K562 (cell line): ENCODE results near the gene TRPC3. TPM values are rescaled to one million over a fixed set of nuclear protein-coding genes. Genes with fewer than 3 reads are reported as not detected.

Experiments used
- ARID2 ChIP-seq: fragments of 450-650 bp; IDR thresholded peaks from 2 replicates; pipeline ENCODE4 v1.6.1; 2017; ENCODE audit warnings: antibody characterized with exemption, mild to moderate bottlenecking
- BRCA1 ChIP-seq, 2 experiments: fragments of 450-650 bp in 1 of 2; sonication (generic) in 1 of 2; formaldehyde crosslinking in 1 of 2; IDR thresholded peaks; 2 replicates each; pipeline versions ENCODE4 v1.5.0 to v1.6.1; 2017 to 2020; ENCODE audit warnings: mild to moderate bottlenecking in 1 of 2, missing genetic modification reagents in 1 of 2
- CHD1 ChIP-seq: fragments of 200-600 bp; sonication (generic); IDR thresholded peaks from one replicate; pipeline ENCODE4 v1.6.1; 2012; ENCODE audit warnings: mild to moderate bottlenecking, moderate library complexity, low read length, inconsistent platforms
- CREBBP ChIP-seq: IDR thresholded peaks from one replicate; pipeline ENCODE4 v1.6.1; 2012; ENCODE audit warnings: low read depth, mild to moderate bottlenecking, control low read depth, inconsistent platforms, low read length
- CXXC5 ChIP-seq: fragments of 250-450 bp; sonication (Bioruptor Pico); IDR thresholded peaks from 2 replicates; pipeline ENCODE4 v1.8.0; 2022; ENCODE audit warnings: inconsistent platforms, mild to moderate bottlenecking, moderate library complexity
- DDX20 ChIP-seq: fragments of 450-650 bp; IDR thresholded peaks from 2 replicates; pipeline ENCODE4 v1.6.1; 2016; ENCODE audit warnings: missing genetic modification characterization, low read depth, mild to moderate bottlenecking, missing compliant biosample characterization, moderate library complexity
- ELF2 ChIP-seq: fragments of 250-450 bp; sonication (Bioruptor Pico); IDR thresholded peaks from 2 replicates; pipeline ENCODE4 v1.5.0; 2021; ENCODE audit warnings: mild to moderate bottlenecking
- GTF2A2 ChIP-seq: IDR thresholded peaks from 2 replicates; pipeline ENCODE4 v1.6.1; 2016; ENCODE audit warnings: mild to moderate bottlenecking, missing genetic modification characterization, missing compliant biosample characterization
- HNRNPUL1 ChIP-seq: fragments of 200-400 bp; formaldehyde crosslinking; IDR thresholded peaks from 2 replicates; pipeline ENCODE4 v1.6.1; 2017; ENCODE audit warnings: low read length
- KAT7 ChIP-seq: sonication (generic); formaldehyde crosslinking; IDR thresholded peaks from 2 replicates; pipeline ENCODE4 v1.8.0; 2022; ENCODE audit warnings: missing genetic modification reagents, mild to moderate bottlenecking, borderline replicate concordance
- L3MBTL2 ChIP-seq: fragments of 450-650 bp; IDR thresholded peaks from 2 replicates; pipeline ENCODE4 v1.6.1; 2016; ENCODE audit warnings: mild to moderate bottlenecking, moderate library complexity
- MAFG ChIP-seq: fragments of 450-650 bp; conservative IDR thresholded peaks from 2 replicates; pipeline ENCODE4 v1.6.1; 2016; ENCODE audit warnings: missing genetic modification characterization, missing compliant biosample characterization
- SMAD3 ChIP-seq: fragments of 450-650 bp; formaldehyde crosslinking; conservative IDR thresholded peaks from 2 replicates; pipeline ENCODE4 v1.4.0; 2020; ENCODE audit warnings: mild to moderate bottlenecking
- STAT5B ChIP-seq: fragments of 250-450 bp; sonication (Bioruptor Pico); IDR thresholded peaks from 2 replicates; pipeline ENCODE4 v1.8.0; 2021; ENCODE audit warnings: mild to moderate bottlenecking, inconsistent platforms
- TGIF2 ChIP-seq: sonication (generic); formaldehyde crosslinking; IDR thresholded peaks from 2 replicates; pipeline ENCODE4 v1.8.1; 2022; ENCODE audit warnings: mild to moderate bottlenecking, missing genetic modification reagents, moderate library complexity
- TRIM28 ChIP-seq: fragments of 450-650 bp; IDR thresholded peaks from 2 replicates; pipeline ENCODE4 v1.6.1; 2017
- ZKSCAN3 ChIP-seq: fragments of 250-450 bp; sonication (Bioruptor Pico); IDR thresholded peaks from 2 replicates; pipeline ENCODE4 v1.4.0; 2020
- ZNF324 ChIP-seq: fragments of 250-450 bp; sonication (Bioruptor Pico); IDR thresholded peaks from 2 replicates; pipeline ENCODE4 v1.4.0; 2020; ENCODE audit warnings: mild to moderate bottlenecking
- ZNF785 ChIP-seq: fragments of 250-450 bp; sonication (Bioruptor Pico); IDR thresholded peaks from 2 replicates; pipeline ENCODE4 v1.4.0; 2020; ENCODE audit warnings: mild to moderate bottlenecking
- polyA plus RNA-seq, 8 experiments: library from polyadenylated mRNA; depleted of rRNA in 4 of 8; stranded (reverse) in 5 of 8; unstranded in 3 of 8; fragments of >200 nt; fragmentation: Nextera tagmentation in 2 of 8; fragmentation: Illumina TruSeq in 1 of 8; extraction: Ambion mirVana in 2 of 8; extraction: Trizol in 1 of 8; gene quantifications; 2 replicates each; pipeline versions ENCODE4 v1.2.1 to v1.2.3, GENCODE V29; 2011 to 2014; ENCODE audit warnings: inconsistent platforms in 1 of 8, missing spikeins in 1 of 8
- total RNA-seq, 7 experiments: library from RNA; depleted of rRNA in 6 of 7; stranded (reverse); fragments of >200 nt in 6 of 7; fragmentation: Illumina TruSeq in 2 of 7; extraction: Trizol in 2 of 7; gene quantifications; 2 replicates each; pipeline versions ENCODE4 v1.2.1 to v1.2.3, GENCODE V29; 2011 to 2021; ENCODE audit warnings: low replicate concordance in 1 of 7
- TF ChIP-seq, protein P1 (sequence below): sonication (generic); formaldehyde crosslinking; IDR thresholded peaks from 2 replicates; pipeline ENCODE4 v1.8.0; 2022; ENCODE audit warnings: missing genetic modification reagents, mild to moderate bottlenecking, borderline replicate concordance
- TF ChIP-seq, protein P2 (sequence below): fragments of 450-650 bp; IDR thresholded peaks from 2 replicates; pipeline ENCODE4 v1.6.1; 2018; ENCODE audit warnings: mild to moderate bottlenecking, low read depth; ENCODE audit not compliant: partially characterized antibody
- TF ChIP-seq, protein P3 (sequence below): fragments of 250-450 bp; sonication (Bioruptor Pico); IDR thresholded peaks from 2 replicates; pipeline ENCODE4 v1.8.0; 2022; ENCODE audit warnings: inconsistent platforms

Gene TRPC3
- total and polyA plus RNA-seq, 9 of the 15 experiments (the other 6 are each of a cell fraction or from before 2014, with no cell fraction given): 0.01 to 0.27 (median 0.11) TPM

DNA sequence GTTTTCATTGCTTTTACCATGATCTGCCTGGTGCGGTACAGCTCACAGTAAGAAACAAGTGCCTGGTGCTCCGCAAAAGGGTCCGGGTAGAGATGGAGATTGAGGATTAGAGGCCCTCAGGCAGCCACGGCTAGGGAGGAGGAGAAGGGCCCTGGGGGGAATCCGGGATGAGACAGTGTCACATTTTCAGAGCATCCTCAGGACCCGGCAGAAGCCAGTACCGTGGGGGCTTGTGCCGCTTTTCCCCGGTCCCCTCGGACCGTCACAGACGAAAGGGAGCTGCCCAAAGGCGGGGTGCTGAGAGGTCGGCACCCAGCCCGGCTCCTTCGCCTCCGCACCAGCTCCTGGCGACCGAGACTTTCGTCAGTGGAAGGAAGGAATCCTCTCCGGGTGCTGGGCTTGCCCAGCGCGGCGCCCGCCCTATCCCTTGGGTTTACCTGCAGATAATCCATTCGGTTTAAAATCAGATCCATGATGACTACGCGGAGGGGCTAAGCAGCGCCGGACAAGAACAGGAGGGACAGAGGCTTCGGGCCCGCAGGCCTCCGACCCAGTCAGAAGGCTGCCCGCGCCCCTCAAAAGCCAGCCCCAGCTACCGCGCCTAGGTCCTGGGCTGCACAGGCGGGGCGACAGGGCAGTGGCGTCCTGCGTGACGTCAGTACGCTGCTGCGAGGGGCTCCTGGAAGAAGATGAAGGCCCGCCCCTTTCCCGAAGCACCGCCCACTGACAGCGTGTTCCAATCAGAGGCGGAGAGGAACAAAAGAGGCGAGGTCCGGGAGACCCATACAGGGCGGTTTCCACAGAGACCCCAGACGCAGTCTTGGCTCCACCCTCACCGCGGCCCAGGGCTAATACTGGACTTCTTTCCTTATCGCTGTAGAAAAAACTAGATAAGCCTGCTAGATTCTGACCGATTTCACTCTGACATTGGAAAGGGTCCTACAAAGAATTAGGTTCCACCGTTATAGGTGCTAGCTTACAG, 81.7 kb downstream of the TRPC3 start, which contains the start of gene BBS7 (continued):
- TF ChIP-seq, protein P1, sequence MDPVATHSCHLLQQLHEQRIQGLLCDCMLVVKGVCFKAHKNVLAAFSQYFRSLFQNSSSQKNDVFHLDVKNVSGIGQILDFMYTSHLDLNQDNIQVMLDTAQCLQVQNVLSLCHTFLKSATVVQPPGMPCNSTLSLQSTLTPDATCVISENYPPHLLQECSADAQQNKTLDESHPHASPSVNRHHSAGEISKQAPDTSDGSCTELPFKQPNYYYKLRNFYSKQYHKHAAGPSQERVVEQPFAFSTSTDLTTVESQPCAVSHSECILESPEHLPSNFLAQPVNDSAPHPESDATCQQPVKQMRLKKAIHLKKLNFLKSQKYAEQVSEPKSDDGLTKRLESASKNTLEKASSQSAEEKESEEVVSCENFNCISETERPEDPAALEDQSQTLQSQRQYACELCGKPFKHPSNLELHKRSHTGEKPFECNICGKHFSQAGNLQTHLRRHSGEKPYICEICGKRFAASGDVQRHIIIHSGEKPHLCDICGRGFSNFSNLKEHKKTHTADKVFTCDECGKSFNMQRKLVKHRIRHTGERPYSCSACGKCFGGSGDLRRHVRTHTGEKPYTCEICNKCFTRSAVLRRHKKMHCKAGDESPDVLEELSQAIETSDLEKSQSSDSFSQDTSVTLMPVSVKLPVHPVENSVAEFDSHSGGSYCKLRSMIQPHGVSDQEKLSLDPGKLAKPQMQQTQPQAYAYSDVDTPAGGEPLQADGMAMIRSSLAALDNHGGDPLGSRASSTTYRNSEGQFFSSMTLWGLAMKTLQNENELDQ: no peak
- no peak for TF ChIP-seq ELF2 (CRISPR knock-in tag)
- TF ChIP-seq CXXC5 (CRISPR knock-in tag): peak; percentile 63
- TF ChIP-seq, protein P2, sequence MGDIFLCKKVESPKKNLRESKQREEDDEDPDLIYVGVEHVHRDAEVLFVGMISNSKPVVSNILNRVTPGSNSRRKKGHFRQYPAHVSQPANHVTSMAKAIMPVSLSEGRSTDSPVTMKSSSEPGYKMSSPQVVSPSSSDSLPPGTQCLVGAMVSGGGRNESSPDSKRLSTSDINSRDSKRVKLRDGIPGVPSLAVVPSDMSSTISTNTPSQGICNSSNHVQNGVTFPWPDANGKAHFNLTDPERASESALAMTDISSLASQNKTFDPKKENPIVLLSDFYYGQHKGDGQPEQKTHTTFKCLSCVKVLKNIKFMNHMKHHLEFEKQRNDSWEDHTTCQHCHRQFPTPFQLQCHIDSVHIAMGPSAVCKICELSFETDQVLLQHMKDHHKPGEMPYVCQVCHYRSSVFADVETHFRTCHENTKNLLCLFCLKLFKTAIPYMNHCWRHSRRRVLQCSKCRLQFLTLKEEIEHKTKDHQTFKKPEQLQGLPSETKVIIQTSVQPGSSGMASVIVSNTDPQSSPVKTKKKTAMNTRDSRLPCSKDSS: no peak
- no peak for TF ChIP-seq SMAD3 (CRISPR knock-in tag)
- no peak for TF ChIP-seq TRIM28
- no peak for TF ChIP-seq ARID2
- TF ChIP-seq BRCA1 (IDR thresholded peaks at IDR 0.05): no peak
- TF ChIP-seq BRCA1 (CRISPR knock-in tag; IDR thresholded peaks at IDR 0.05): no peak
- TF ChIP-seq HNRNPUL1: no peak
- no peak for TF ChIP-seq MAFG (tag)
- no peak for TF ChIP-seq ZNF324 (CRISPR knock-in tag)
- no peak for TF ChIP-seq ZKSCAN3
- TF ChIP-seq STAT5B (CRISPR knock-in tag): no peak
- TF ChIP-seq DDX20 (tag): no peak
- no peak for TF ChIP-seq KAT7 (CRISPR knock-in tag)
- no peak for TF ChIP-seq CHD1
- TF ChIP-seq L3MBTL2: peak; percentile 66
- TF ChIP-seq CREBBP: no peak
- no peak for TF ChIP-seq TGIF2 (CRISPR knock-in tag)
- TF ChIP-seq GTF2A2: no peak
- TF ChIP-seq ZNF785 (CRISPR knock-in tag): no peak
- TF ChIP-seq, protein P3, sequence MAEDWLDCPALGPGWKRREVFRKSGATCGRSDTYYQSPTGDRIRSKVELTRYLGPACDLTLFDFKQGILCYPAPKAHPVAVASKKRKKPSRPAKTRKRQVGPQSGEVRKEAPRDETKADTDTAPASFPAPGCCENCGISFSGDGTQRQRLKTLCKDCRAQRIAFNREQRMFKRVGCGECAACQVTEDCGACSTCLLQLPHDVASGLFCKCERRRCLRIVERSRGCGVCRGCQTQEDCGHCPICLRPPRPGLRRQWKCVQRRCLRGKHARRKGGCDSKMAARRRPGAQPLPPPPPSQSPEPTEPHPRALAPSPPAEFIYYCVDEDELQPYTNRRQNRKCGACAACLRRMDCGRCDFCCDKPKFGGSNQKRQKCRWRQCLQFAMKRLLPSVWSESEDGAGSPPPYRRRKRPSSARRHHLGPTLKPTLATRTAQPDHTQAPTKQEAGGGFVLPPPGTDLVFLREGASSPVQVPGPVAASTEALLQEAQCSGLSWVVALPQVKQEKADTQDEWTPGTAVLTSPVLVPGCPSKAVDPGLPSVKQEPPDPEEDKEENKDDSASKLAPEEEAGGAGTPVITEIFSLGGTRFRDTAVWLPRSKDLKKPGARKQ: no peak
